Mucosa of stomach (tissue), 1 donor: ENCODE data around the gene ZC3H14.

Experiments
- H3K27me3 ChIP-seq: one replicate; pipeline ENCODE4 v1.7.0; 2013; ENCODE audit warnings: mild to moderate bottlenecking, low read length; ENCODE audit not compliant: control insufficient read depth, insufficient read depth
- H3K36me3 ChIP-seq: one replicate; pipeline ENCODE4 v1.7.0; 2013; ENCODE audit warnings: low read length; ENCODE audit not compliant: control insufficient read depth, insufficient read depth
- H3K4me1 ChIP-seq: one replicate; pipeline ENCODE4 v1.7.0; 2013; ENCODE audit warnings: mild to moderate bottlenecking, low read length; ENCODE audit not compliant: control insufficient read depth, insufficient read depth
- H3K4me3 ChIP-seq: one replicate; pipeline ENCODE4 v1.7.0; 2013; ENCODE audit warnings: low read length
- H3K9ac ChIP-seq: one replicate; pipeline ENCODE4 v1.7.0; 2013; ENCODE audit warnings: mild to moderate bottlenecking, low read length, moderate library complexity
- H3K9me3 ChIP-seq: one replicate; pipeline ENCODE4 v1.7.0; 2013; ENCODE audit warnings: mild to moderate bottlenecking, low read length, moderate library complexity; ENCODE audit not compliant: control insufficient read depth
- donor health status: Pancreatic carcinoma.

The ZC3H14 gene

DNA sequence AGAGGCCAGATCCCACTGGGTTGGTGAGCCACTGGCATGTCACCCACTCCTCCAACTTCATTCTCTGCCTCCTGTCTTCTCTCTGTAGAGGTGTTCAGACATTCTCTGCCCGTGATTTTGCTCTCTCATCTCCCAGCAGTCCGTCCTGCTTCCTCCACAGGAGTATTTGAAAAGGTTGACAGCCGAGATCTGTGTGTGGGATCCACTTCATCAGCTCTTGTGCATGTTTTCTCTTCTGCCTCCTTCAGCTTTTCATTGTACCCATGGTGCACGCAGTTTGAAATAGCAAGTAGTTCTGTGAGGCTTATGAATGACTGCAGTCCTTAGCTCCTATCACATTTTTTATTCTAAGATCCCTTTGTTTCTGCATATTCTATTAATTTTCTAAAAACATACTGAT lies 34.8 kb downstream of the ZC3H14 start:
- H3K9ac ChIP-seq: no peak overlapping the region
- no peaks in the 10 kb centered on the region for H3K9me3 ChIP-seq
- H3K4me3 ChIP-seq: no peak overlapping the region
- H3K36me3 ChIP-seq: no peaks in the 10 kb centered on the region
- no peaks in the 10 kb centered on the region for H3K4me1 ChIP-seq
- H3K27me3 ChIP-seq: no peaks in the 10 kb centered on the region

DNA sequence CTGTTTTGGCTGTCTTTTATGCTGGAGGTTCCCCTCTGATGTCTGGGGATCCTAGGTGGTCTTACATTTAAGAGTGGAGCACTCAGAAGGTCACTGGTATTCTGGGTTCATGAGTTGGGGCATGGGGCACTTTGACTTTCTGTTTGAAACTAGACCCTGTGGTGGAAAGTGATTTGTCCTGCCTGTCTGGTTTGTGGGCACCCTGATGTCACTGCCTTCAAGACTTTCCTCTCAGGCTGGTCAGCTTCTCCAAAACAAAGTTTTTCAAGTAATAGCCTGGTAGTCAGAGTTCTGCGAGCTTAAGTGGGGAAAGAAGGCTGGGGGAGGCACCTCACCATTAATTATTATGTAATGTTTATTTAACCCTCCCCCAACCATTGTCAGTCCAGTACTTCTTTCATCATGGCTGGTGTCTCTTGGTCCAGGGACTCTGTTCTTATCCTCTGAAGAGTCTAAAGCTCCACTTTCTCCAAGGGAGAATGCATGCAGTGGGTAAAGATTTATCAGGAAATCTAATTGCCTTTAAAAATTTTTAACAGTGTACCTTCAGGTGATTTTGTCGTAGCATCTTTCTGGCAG lies 35.3 kb downstream of the ZC3H14 start:
- Histone ChIP-seq H3K36me3 (no peaks in the 10 kb centered on the region), H3K4me3 (no peak overlapping the region), H3K9ac (no peak overlapping the region), H3K27me3 (no peaks in the 10 kb centered on the region), H3K9me3 (no peaks in the 10 kb centered on the region), H3K4me1 (no peaks in the 10 kb centered on the region)

DNA sequence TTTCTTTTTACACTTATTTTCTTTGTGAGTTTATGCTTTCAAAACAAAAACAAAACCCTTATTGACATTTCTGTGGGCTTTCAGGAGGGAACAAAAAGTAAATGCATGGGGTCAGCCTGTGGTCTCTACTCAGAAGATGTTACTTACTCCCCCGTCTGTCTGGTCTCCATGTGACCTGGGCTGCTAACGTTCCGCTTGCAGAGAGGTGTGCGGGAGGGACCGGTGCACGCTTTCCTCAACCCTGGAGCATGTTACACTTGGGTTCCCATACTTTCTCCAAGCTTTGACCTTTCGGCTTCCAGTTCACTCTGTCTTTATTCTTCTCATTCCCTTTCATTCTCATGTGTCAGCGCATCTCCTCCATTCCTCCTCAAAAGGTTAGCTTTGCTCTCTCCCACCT lies 36.5 kb downstream of the ZC3H14 start:
- H3K4me3 ChIP-seq: no peak overlapping the region
- no peaks in the 10 kb centered on the region for H3K36me3 ChIP-seq
- no peaks in the 10 kb centered on the region for H3K4me1 ChIP-seq
- H3K27me3 ChIP-seq: no peaks in the 10 kb centered on the region
- no peak overlapping the region for H3K9ac ChIP-seq
- no peaks in the 10 kb centered on the region for H3K9me3 ChIP-seq

DNA sequence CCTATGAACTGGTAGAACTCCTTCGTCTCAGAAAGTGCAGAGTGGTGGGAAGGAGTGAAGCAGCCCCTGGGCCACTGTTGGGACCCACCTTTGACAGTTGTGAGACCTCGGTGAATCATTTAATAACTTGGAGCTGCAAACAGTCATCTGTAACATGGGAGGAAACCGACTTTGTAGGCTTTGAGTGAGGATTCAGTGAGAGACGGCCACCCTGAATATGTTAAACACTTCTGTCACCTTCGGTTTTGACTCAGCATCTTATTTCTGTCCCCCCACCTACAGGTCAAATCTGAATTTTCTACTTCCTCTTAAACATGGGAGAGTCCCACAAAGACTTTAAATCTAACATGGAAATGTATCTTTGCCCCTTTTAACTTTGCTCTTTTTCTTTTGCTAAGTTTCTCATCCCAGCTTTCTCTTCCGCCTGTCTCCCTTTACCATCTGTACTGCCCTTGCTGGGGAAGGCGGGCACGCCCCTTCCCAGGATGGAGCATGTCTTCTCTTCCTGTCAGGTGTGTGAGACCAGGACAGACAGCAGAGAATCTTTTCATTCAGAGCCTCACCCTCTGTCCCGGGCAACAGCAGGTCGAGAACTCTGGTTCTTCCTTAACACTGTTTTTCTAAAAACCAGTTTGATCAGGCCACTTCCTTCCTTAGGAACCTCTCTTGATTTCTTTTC lies 37.1 kb downstream of the ZC3H14 start:
- Histone ChIP-seq H3K4me1 (no peaks in the 10 kb centered on the region), H3K36me3 (no peaks in the 10 kb centered on the region), H3K9me3 (no peaks in the 10 kb centered on the region), H3K27me3 (no peaks in the 10 kb centered on the region), H3K9ac (no peak overlapping the region), H3K4me3 (no peak overlapping the region)

DNA sequence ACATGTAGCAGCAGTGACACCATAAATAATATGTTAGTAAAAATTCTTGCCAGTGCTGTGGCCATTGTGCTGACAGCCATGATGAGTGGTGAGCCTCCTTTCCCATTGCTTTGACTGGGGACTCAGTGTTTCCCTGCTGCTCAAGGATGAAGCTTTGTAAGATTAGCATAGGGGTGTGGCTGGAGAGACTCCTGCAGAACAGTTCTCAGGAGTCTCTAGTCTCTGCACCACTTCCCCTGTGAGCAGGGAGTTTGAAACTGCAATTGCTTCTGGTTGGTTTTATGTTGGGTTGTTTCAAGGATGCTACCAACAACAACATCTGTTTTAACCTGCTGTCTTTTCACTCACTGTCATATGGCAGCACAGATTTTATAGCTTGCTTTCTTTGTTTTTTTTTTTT lies 41.4 kb downstream of the ZC3H14 start:
- no peak overlapping the region for H3K9ac ChIP-seq
- H3K4me3 ChIP-seq: no peak overlapping the region
- H3K9me3 ChIP-seq: no peaks in the 10 kb centered on the region
- H3K4me1 ChIP-seq: no peaks in the 10 kb centered on the region
- H3K36me3 ChIP-seq: peaks cover 5% of the 10 kb centered on the region
- no peaks in the 10 kb centered on the region for H3K27me3 ChIP-seq

DNA sequence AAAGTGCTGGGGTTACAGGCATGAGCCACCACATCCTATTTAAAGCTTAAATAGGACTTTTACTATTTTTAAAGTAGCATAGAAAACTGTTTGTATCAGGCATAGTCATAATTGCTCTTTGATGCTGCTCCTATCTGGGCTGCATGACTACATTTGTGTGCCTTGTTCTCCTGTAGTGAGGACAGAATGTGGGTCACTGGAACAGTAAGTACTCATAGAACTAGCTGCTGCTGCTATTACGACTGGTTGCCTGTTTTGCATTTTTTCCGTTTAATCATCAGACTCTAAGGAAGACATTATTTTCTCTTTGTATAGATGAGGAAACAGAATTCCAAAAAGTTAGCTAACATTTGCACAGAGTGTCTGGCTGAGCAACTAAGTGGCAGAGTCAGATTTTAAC lies 42.8 kb downstream of the ZC3H14 start:
- H3K9ac ChIP-seq: no peak overlapping the region
- no peaks in the 10 kb centered on the region for H3K27me3 ChIP-seq
- H3K36me3 ChIP-seq: peaks cover 12% of the 10 kb centered on the region
- H3K9me3 ChIP-seq: no peaks in the 10 kb centered on the region
- H3K4me3 ChIP-seq: no peak overlapping the region
- no peaks in the 10 kb centered on the region for H3K4me1 ChIP-seq

DNA sequence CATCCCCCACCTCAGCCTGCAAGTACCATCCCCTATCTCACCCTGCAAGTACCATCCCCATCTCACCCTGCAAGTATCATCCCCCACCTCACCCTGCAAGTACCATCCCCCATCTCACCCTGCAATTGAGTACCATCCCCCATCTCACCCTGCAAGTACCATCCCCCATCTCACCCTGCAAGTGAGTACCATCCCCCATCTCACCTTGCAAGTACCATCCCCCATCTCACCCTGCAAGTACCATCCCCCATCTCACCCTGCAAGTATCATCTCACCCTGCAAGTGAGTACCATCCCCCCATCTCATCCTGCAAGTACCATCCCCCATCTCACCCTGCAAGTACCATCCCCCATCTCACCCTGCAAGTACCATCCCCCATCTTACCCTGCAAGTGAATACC lies 45.0 kb downstream of the ZC3H14 start:
- peaks cover under 1% of the 10 kb centered on the region for H3K4me1 ChIP-seq
- H3K9me3 ChIP-seq: no peaks in the 10 kb centered on the region
- peaks cover 12% of the 10 kb centered on the region for H3K36me3 ChIP-seq
- no peak overlapping the region for H3K4me3 ChIP-seq
- H3K27me3 ChIP-seq: no peaks in the 10 kb centered on the region
- H3K9ac ChIP-seq: no peak overlapping the region

DNA sequence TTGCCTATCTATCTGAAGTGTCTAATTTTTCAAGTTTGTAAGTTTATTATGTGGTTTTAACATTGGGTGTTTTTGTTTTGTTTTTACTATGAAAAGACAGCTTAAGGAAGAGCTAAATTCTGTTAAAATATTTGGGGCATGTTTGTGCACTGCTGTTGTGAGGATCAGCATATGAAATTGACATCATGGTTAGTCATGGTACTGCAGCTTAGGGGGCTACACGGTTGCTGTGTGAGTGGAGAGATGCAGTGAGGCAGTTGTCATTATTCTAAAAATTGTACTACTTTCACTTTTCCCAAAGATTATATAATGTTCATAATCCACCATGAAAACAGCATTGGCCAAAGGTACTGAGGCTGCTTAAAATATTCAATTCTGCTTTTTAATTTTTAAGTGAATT lies 49.0 kb downstream of the ZC3H14 start:
- peaks cover 12% of the 10 kb centered on the region for H3K36me3 ChIP-seq
- no peaks in the 10 kb centered on the region for H3K9me3 ChIP-seq

DNA sequence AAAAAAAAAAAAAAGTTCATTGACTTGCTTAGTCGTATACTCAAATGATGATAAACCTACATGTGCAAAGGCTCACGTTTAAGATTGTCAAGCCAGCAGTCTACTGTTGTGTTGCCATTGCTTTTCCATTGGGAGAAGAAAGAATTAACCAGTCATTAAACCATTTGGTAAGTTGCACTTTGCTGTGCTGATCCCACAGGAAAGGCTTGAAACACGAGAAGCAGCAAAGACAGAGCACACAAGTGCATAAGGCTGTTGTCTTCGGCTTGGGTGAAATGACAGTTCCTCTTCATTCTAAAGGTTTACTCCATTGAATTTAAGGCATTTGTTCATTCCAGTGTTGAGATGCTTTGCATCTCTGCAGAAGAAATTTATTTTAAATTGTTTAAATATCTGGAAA lies 50.1 kb downstream of the ZC3H14 start:
- Histone ChIP-seq H3K9me3 (no peaks in the 10 kb centered on the region), H3K4me1 (peaks cover 14% of the 10 kb centered on the region), H3K36me3 (peaks cover 12% of the 10 kb centered on the region), H3K4me3 (no peak overlapping the region), H3K27me3 (no peaks in the 10 kb centered on the region), H3K9ac (no peak overlapping the region)

More for the DNA sequence above, 49.0 kb downstream of the ZC3H14 start:
- no peak overlapping the region for H3K4me3 ChIP-seq
- H3K27me3 ChIP-seq: no peaks in the 10 kb centered on the region
- peaks cover 14% of the 10 kb centered on the region for H3K4me1 ChIP-seq
- no peak overlapping the region for H3K9ac ChIP-seq

DNA sequence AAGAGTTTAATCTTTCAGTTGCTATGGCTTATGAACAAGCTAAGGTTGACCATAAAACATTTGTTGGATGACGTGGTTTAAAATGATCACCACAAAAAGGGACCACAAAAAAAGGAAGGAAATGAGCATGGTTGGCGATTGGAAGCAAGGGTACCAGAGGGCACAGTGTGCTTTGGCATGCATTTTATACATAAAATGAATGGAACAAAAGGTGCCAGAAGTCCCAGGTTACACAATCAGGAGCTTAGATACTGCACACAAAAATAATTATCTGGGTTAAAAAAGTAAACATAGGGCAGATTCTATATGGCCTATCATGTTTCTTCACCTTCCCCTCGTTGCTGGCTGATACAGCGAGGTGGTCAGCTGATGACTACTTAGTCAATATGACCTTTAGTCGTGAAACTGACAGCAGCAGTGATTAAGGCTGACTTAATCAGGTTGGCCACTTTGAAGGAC lies 50.7 kb downstream of the ZC3H14 start:
- H3K9me3 ChIP-seq: no peaks in the 10 kb centered on the region
- peaks cover 7% of the 10 kb centered on the region for H3K36me3 ChIP-seq
- no peak overlapping the region for H3K4me3 ChIP-seq
- peaks cover 14% of the 10 kb centered on the region for H3K4me1 ChIP-seq
- H3K9ac ChIP-seq: no peak overlapping the region
- H3K27me3 ChIP-seq: no peaks in the 10 kb centered on the region

DNA sequence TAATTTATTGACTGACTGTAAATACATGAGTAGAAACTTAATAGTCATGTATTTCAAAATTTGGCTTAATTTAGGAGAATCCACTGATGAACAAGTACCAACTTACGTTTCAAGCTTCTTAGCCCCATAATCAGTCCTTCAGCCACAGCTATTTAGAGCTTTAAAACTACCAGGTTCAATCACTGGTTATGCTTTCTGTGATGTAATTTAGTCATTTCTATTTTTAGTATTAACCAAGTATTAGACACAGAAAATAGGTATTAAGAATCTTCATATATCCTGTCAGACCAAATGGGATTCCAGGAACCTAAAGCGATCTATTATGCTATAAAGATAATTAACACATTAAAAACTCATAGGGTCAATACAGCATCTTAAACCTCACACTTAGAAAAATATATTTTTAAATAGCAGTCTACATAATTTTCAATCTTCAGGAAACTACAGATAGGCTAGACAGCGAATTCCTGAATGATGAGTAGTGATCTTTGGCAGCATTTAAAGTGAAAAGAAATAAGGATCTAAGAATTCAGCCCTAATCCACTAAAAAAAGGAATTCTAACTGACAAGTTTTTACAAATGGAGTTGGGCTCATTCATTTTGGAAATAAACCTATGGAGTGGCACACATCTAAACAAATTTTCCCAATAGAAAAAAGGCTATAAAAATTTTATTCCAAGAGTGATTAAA lies 51.5 kb downstream of the ZC3H14 start:
- no peak overlapping the region for H3K4me3 ChIP-seq
- no peaks in the 10 kb centered on the region for H3K9me3 ChIP-seq
- H3K36me3 ChIP-seq: peaks cover 7% of the 10 kb centered on the region
- no peaks in the 10 kb centered on the region for H3K27me3 ChIP-seq
- H3K4me1 ChIP-seq: peaks cover 14% of the 10 kb centered on the region
- no peak overlapping the region for H3K9ac ChIP-seq

DNA sequence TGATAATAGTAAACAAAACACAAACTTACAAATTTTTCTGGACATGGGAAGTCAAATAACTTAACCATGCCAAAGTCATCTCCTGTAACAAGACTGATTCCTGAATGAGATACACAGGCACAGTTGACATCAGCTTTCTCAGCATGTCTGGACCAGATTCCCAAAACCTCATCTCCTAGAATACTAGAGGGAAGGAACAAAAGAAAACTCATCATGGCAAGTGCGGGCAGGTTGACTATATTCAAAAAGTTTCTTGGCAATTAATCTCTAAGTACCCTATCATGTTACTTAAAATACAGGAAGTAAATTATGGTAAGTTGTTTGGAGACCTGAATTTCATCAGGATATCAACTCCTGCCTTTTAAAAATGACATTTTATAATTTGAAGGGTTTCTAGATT lies 53.9 kb downstream of the ZC3H14 start:
- Histone ChIP-seq H3K27me3 (no peaks in the 10 kb centered on the region), H3K9me3 (no peaks in the 10 kb centered on the region), H3K4me1 (peaks cover 14% of the 10 kb centered on the region), H3K9ac (no peak overlapping the region), H3K36me3 (no peaks in the 10 kb centered on the region), H3K4me3 (no peak overlapping the region)
